Upper lobe of right lung (tissue), 1 donor: Measurements from ENCODE around the gene CYP2C19. TPM values are rescaled to one million over a fixed set of nuclear protein-coding genes. Genes with fewer than 3 reads are reported as not detected.
"Not testable (repeated sequence)": the region's sequence is repeated elsewhere in the genome, so short reads cannot be mapped to it uniquely, and the experiment has no call there.

Experiments
- ATAC-seq: fragments of 200-7000 bp; cut with Tn5 transposase; one replicate; pipeline ENCODE4 v1.9.1; 2020; ENCODE audit warnings: mild to moderate bottlenecking, moderate library complexity
- DNase-seq: peaks from one replicate; pipeline ENCODE4 v3.0.0-alpha.2; 2020
- H3K27ac ChIP-seq: fragments of 200-600 bp; one replicate; pipeline ENCODE4 v1.8.0; 2022
- H3K27me3 ChIP-seq: fragments of 200-600 bp; one replicate; pipeline ENCODE4 v1.8.0; 2022; ENCODE audit warnings: mild to moderate bottlenecking
- H3K36me3 ChIP-seq: fragments of 200-600 bp; one replicate; pipeline ENCODE4 v1.8.0; 2022
- H3K4me1 ChIP-seq: fragments of 200-600 bp; one replicate; pipeline ENCODE4 v1.8.0; 2022
- H3K4me3 ChIP-seq: fragments of 200-600 bp; one replicate; pipeline ENCODE4 v1.8.0; 2022; ENCODE audit warnings: mild to moderate bottlenecking
- H3K9me3 ChIP-seq: fragments of 200-600 bp; one replicate; pipeline ENCODE4 v1.8.0; 2022
- CTCF ChIP-seq: fragments of 200-600 bp; IDR thresholded peaks from one replicate; pipeline ENCODE4 v1.8.0; 2022; ENCODE audit warnings: antibody characterized with exemption
- intact Hi-C: fragments of 100-400 bp; cut with DNase I; formaldehyde crosslinking; loops from one replicate; pipeline ENCODE4 v1.11.0; 2022
- total RNA-seq: library from RNA; stranded (reverse); fragmentation: NEBNext Ultra II Directional; extraction: Animal tissue kit (Norgen Biotek cat#: 25700); gene quantifications from one replicate; pipeline ENCODE4 v1.2.1, GENCODE V29; 2021
- donor health status: DM: no; HTN: yes; CAD: no; lungs with severe emphysema.

Gene CYP2C19
- total RNA-seq, 1 donor from 2014 or later, result not detected

DNA sequence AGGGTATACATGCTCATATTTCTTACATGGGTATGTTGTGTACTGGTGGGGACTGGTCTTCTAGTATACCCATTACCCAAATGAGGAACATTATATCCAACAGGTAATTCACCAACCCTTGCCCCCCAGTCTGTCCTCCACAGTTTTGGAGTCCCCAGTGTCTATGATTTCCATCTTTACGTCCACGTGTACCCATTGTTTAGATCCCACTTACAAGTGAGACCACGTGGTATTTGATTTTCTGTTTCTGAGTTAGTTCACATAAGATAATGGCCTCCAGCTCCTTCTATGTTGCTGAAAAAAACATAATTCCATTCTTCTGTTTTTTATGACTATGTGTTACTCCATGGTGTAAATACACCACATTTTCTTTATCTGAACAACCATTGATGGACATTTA, 126.6 kb downstream of the CYP2C19 start:
- intact Hi-C loops, result no loop called here
- Histone ChIP-seq H3K36me3 (no peaks in the 10 kb centered on the region), H3K27ac (no peak overlapping the region), H3K4me1 (no peaks in the 10 kb centered on the region), H3K9me3 (no peaks in the 10 kb centered on the region), H3K27me3 (no peaks in the 10 kb centered on the region), H3K4me3 (no peak overlapping the region)
- ATAC-seq, result no peak
- no peak for DNase-seq
- TF ChIP-seq CTCF, result no peak

DNA sequence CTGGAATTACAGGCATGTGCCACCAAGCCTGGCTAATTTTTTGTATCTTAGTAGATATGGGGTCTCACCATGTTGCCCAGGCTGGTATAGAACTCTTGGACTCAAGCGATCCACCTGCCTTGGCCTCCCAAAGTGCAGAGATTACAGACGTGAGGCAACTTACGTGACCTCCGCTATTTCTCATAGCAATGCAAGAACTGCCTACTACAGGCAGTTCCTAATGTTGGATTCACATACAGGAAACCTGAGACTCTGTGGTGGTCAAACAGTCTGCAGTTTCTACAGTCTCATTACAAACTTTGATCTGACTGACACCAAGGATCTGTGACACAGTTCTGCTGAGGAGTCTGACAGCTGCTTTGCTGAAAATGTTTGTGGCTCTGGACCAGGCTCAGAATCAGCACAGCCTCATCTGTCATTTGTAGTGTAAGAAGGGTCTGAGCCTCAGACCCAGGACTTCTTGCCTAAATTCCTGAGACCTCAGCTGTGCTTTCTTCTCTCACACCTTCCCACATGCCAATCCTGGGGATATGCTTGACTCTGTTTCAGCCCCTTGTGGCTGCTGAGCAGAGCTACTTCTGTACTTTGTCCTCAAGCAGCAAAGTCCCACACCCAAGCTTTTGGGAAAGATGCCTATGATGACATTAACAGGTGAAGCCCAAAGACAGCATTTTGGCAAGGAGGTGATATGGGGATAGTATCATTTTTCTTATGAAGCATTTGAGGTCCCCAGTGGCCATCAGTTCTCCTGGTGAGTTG, 128.0 kb downstream of the CYP2C19 start:
- no peaks in the 10 kb centered on the region for H3K36me3 ChIP-seq
- H3K4me3 ChIP-seq, result no peak overlapping the region
- no peak for TF ChIP-seq CTCF
- DNase-seq (no peak), ATAC-seq (no peak)
- no peak overlapping the region for H3K27ac ChIP-seq
- H3K9me3 ChIP-seq, result no peaks in the 10 kb centered on the region
- H3K27me3 ChIP-seq, result no peaks in the 10 kb centered on the region
- H3K4me1 ChIP-seq, result no peaks in the 10 kb centered on the region
- intact Hi-C loops, result no loop called here

- H3K4me1 ChIP-seq, H3K36me3 ChIP-seq, DNase-seq, H3K27me3 ChIP-seq, H3K4me3 ChIP-seq, intact Hi-C loops, H3K9me3 ChIP-seq, ATAC-seq, H3K27ac ChIP-seq: not testable (repeated sequence)
Observed at GRCh38 chr10:94898414-94898813, 135.9 kb downstream of the CYP2C19 start.

- no peak overlapping the region for H3K4me3 ChIP-seq
- intact Hi-C loops, result no loop called here
Observed at GRCh38 chr10:94902080-94902479, 139.6 kb downstream of the CYP2C19 start.

DNA sequence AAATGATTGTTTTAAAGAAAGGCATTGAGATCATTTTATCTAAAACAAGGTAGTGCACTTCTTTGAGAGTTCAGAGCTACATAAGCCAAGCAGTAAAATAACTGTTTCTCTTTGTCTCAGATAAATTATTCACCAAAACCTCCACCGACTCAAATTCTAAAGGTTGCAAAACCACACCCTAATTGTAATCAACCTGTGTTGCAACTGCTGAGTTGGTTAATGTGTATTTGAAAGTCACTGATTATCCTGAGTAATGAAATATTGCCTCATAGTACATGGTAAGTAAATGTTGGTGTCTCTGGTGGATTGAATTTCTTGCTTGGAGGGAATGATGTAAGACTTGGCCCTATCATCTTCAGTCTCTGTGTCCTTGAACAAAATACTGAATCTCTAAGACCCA, 140.1 kb downstream of the CYP2C19 start:
- Histone ChIP-seq H3K27me3 (no peaks in the 10 kb centered on the region), H3K9me3 (no peaks in the 10 kb centered on the region), H3K4me1 (no peaks in the 10 kb centered on the region), H3K36me3 (no peaks in the 10 kb centered on the region), H3K4me3 (no peak overlapping the region), H3K27ac (no peak overlapping the region)
- peak; percentile 49 for ATAC-seq
- intact Hi-C loops, result no loop called here
- no peak for TF ChIP-seq CTCF
- DNase-seq, result no peak

More at GRCh38 chr10:94902080-94902479, 139.6 kb downstream of the CYP2C19 start:
- H3K36me3 ChIP-seq, result no peaks in the 10 kb centered on the region
- H3K4me1 ChIP-seq, result no peaks in the 10 kb centered on the region
- DNase-seq (no peak), ATAC-seq (no peak)
- no peak overlapping the region for H3K27ac ChIP-seq
- no peaks in the 10 kb centered on the region for H3K9me3 ChIP-seq
- no peaks in the 10 kb centered on the region for H3K27me3 ChIP-seq
- no peak for TF ChIP-seq CTCF

Other genes starting within 250 kb of the CYP2C19 start
- 3.3 TPM for gene HELLS, start 216.9 kb upstream of the CYP2C19 start, total RNA-seq
- 1.1 TPM for gene CYP2C18, start 79.0 kb upstream of the CYP2C19 start, total RNA-seq
- gene CYP2C9, start 176.0 kb downstream of the CYP2C19 start, total RNA-seq, result 0.20 TPM